ENCODE results near the gene CELF4.

DNA sequence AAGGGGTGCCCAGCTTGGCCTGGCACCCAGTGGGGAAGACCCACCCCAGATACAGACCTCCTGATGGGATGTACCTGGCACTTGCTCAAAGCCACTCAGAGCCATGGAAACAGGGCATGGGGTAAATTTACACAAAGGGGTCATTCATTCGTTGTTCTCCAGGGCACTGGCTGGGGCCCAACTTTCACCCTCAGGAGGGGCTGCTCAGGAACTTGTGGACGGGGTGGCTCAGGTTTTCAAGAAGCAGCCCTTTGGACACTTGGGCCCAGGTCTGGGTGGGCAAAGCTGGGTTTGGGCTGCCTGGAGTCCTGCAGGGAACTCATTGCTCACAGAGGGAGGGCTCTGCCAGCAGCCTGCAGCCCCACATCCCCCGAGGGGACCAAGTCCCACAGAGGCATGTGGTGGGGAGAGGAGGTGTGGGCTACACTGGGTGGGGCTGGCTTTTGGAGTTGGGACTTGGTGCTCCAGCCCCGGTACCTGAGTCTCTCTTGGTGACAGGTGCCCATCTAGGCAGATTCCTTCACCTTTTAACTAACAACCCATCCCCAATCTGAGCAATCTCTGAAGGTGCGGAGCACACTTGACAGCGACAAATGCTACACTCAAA lies 172.3 kb downstream of the CELF4 start:
- TF ChIP-seq, protein P1, sequence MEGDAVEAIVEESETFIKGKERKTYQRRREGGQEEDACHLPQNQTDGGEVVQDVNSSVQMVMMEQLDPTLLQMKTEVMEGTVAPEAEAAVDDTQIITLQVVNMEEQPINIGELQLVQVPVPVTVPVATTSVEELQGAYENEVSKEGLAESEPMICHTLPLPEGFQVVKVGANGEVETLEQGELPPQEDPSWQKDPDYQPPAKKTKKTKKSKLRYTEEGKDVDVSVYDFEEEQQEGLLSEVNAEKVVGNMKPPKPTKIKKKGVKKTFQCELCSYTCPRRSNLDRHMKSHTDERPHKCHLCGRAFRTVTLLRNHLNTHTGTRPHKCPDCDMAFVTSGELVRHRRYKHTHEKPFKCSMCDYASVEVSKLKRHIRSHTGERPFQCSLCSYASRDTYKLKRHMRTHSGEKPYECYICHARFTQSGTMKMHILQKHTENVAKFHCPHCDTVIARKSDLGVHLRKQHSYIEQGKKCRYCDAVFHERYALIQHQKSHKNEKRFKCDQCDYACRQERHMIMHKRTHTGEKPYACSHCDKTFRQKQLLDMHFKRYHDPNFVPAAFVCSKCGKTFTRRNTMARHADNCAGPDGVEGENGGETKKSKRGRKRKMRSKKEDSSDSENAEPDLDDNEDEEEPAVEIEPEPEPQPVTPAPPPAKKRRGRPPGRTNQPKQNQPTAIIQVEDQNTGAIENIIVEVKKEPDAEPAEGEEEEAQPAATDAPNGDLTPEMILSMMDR (conservative IDR thresholded peaks at IDR 0.05) = no peak
- no peak for TF ChIP-seq ZFX (IDR thresholded peaks at IDR 0.05)

All from C4-2B (cell line).